D721Med (cell line): ENCODE data around the gene SRP68.

Experiments used
- DNase-seq: peaks from one replicate; pipeline ENCODE4 v3.0.0; 2011; ENCODE audit warnings: low spot score; ENCODE audit not compliant: insufficient read length
- FAIRE-seq: peaks from 2 replicates; lab custom pipeline; 2011; peaks lifted over from hg19 to GRCh38; lab: Jason Lieb, UNC
- CTCF ChIP-seq: IDR thresholded peaks from 2 replicates; pipeline ENCODE4 v1.5.1; 2012; ENCODE audit warnings: mild to moderate bottlenecking, control low read depth; ENCODE audit not compliant: insufficient read depth; ENCODE audit errors: missing control alignments

SRP68 gene

GRCh38 chr17:76089680-76090516, 17.6 kb upstream of the SRP68 start:
- DNase-seq (peak; percentile 11), FAIRE-seq (no peak)
- no peak for TF ChIP-seq CTCF

- no peak for TF ChIP-seq CTCF
- DNase-seq (peak; percentile 12), FAIRE-seq (no peak)
Measured at GRCh38 chr17:76088868-76089576, 16.7 kb upstream of the SRP68 start.

- no peak for FAIRE-seq
- no peak for TF ChIP-seq CTCF
- peak; percentile 11 for DNase-seq
Measured at GRCh38 chr17:76088041-76088867, 15.9 kb upstream of the SRP68 start.

- DNase-seq (peak; percentile 6), FAIRE-seq (no peak)
- no peak for TF ChIP-seq CTCF
Measured at GRCh38 chr17:76087531-76087930, 15.2 kb upstream of the SRP68 start.

- no peak for DNase-seq
Measured at GRCh38 chr17:76086384-76086783, 14.1 kb upstream of the SRP68 start.

GRCh38 chr17:76085731-76086366, 13.5 kb upstream of the SRP68 start:
- TF ChIP-seq CTCF = no peak
- no peak for DNase-seq
- FAIRE-seq = no peak

More at GRCh38 chr17:76086384-76086783, 14.1 kb upstream of the SRP68 start:
- FAIRE-seq = no peak
- TF ChIP-seq CTCF = no peak
